ENCODE data around the gene ZBTB48.

DNA sequence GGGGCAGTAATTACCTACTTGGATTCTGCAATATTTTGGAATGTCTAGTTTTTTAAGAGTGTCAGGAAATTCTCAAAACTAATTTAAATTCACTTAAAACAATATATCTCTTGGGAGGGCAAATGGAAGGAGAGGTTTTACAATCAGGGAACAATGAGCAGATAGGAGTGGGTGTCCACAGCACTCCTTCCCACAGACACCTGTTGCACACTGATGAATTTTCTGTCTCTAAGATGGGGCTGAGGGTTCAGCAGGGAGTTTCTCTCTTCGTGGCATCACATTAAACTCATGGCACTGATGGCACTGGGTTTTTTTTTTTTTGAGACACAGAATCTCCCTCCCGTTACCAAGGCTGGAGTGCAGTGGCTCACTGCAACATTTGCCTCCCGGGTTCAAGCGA is 39.3 kb downstream of the ZBTB48 start:
- TF ChIP-seq POLR2AphosphoS5 (IDR thresholded peaks at IDR 0.05) (no peak), CTCF (IDR thresholded peaks at IDR 0.05) (no peak), POLR2A (IDR thresholded peaks at IDR 0.05) (no peak), EP300 (IDR thresholded peaks at IDR 0.05) (no peak)

All from stomach (tissue), 4 donors.